WTC11 (cell line): ENCODE data around the gene IL5RA. TPM values are rescaled to one million over a fixed set of nuclear protein-coding genes. Genes with fewer than 3 reads are reported as not detected.

Experiments used
- ATAC-seq: fragments of 200-7000 bp; cut with Tn5 transposase; 2 replicates; pipeline ENCODE4 v1.10.0; 2021; ENCODE audit warnings: mild to moderate bottlenecking, moderate library complexity
- CTCF ChIA-PET: fragments of 300-600 bp; sonication (Branson Sonifier 250); formaldehyde crosslinking; loops from one replicate; lab custom pipeline; 2021; ENCODE audit warnings: antibody characterized with exemption; lab: Charles Lee
- POLR2A ChIA-PET: fragments of 350-600 bp; sonication (Branson Sonifier 250); formaldehyde crosslinking; loops from one replicate; lab custom pipeline; 2021; ENCODE audit warnings: antibody characterized with exemption; lab: Charles Lee
- DNase-seq: peaks from one replicate; pipeline ENCODE4 v3.0.0; 2021; ENCODE audit warnings: low spot score
- H3K27ac Mint-ChIP-seq: 2 replicates; pipeline ENCODE4 v1.8.0; 2021; ENCODE audit warnings: mixed read lengths
- H3K27me3 Mint-ChIP-seq: 2 replicates; pipeline ENCODE4 v1.8.0; 2021; ENCODE audit warnings: low read depth, mild to moderate bottlenecking, moderate library complexity, mixed read lengths
- H3K36me3 Mint-ChIP-seq: 2 replicates; pipeline ENCODE4 v1.8.0; 2021; ENCODE audit warnings: mixed read lengths
- H3K4me1 Mint-ChIP-seq: 2 replicates; pipeline ENCODE4 v1.8.0; 2022; ENCODE audit warnings: mixed read lengths
- H3K4me3 Mint-ChIP-seq: 2 replicates; pipeline ENCODE4 v1.8.0; 2021; ENCODE audit warnings: mild to moderate bottlenecking, moderate library complexity, mixed read lengths
- H3K9me3 Mint-ChIP-seq: 2 replicates; pipeline ENCODE4 v1.8.0; 2021; ENCODE audit warnings: mixed read lengths
- ARID4B ChIP-seq: sonication (generic); formaldehyde crosslinking; IDR thresholded peaks from 2 replicates; pipeline ENCODE4 v1.8.0; 2023; ENCODE audit warnings: missing genetic modification reagents, mild to moderate bottlenecking, borderline replicate concordance
- ATF1 ChIP-seq: sonication (generic); formaldehyde crosslinking; IDR thresholded peaks from 2 replicates; pipeline ENCODE4 v1.8.1; 2023; ENCODE audit warnings: mild to moderate bottlenecking, moderate library complexity, missing genetic modification reagents
- EMX1 ChIP-seq: fragments of 250-450 bp; sonication (Bioruptor Pico); IDR thresholded peaks from 2 replicates; pipeline ENCODE4 v1.8.0; 2021; ENCODE audit warnings: mild to moderate bottlenecking
- FOXP4 ChIP-seq: sonication (generic); formaldehyde crosslinking; IDR thresholded peaks from 2 replicates; pipeline ENCODE4 v1.8.0; 2022; ENCODE audit warnings: mild to moderate bottlenecking, missing genetic modification reagents
- GABPB1 ChIP-seq: sonication (generic); formaldehyde crosslinking; IDR thresholded peaks from 2 replicates; pipeline ENCODE4 v1.8.1; 2023; ENCODE audit warnings: mild to moderate bottlenecking, missing genetic modification reagents
- PREB ChIP-seq: sonication (generic); formaldehyde crosslinking; IDR thresholded peaks from 2 replicates; pipeline ENCODE4 v1.8.1; 2022; ENCODE audit warnings: mild to moderate bottlenecking, missing genetic modification reagents, moderate library complexity, borderline replicate concordance
- RELA ChIP-seq: sonication (generic); formaldehyde crosslinking; IDR thresholded peaks from 2 replicates; pipeline ENCODE4 v1.8.1; 2022; ENCODE audit warnings: missing genetic modification reagents, mild to moderate bottlenecking, borderline replicate concordance
- SMAD3 ChIP-seq: sonication (generic); formaldehyde crosslinking; IDR thresholded peaks from 2 replicates; pipeline ENCODE4 v1.8.0; 2022; ENCODE audit warnings: missing genetic modification reagents, mild to moderate bottlenecking, borderline replicate concordance
- TEAD1 ChIP-seq: sonication (generic); formaldehyde crosslinking; IDR thresholded peaks from 2 replicates; pipeline ENCODE4 v1.8.0; 2022; ENCODE audit warnings: mild to moderate bottlenecking, missing genetic modification reagents
- TP53 ChIP-seq: sonication (generic); formaldehyde crosslinking; IDR thresholded peaks from 2 replicates; pipeline ENCODE4 v1.8.1; 2023; ENCODE audit warnings: mild to moderate bottlenecking, missing genetic modification reagents
- USF2 ChIP-seq: sonication (generic); formaldehyde crosslinking; IDR thresholded peaks from 2 replicates; pipeline ENCODE4 v1.8.1; 2023; ENCODE audit warnings: mild to moderate bottlenecking, missing genetic modification reagents, moderate library complexity
- ZBTB21 ChIP-seq: sonication (generic); formaldehyde crosslinking; IDR thresholded peaks from 2 replicates; pipeline ENCODE4 v1.8.1; 2023; ENCODE audit warnings: mild to moderate bottlenecking, missing genetic modification reagents, borderline replicate concordance
- ZNF317 ChIP-seq: sonication (generic); formaldehyde crosslinking; IDR thresholded peaks from 2 replicates; pipeline ENCODE4 v1.8.1; 2023; ENCODE audit warnings: low read depth, mild to moderate bottlenecking, moderate library complexity, missing genetic modification reagents, borderline replicate concordance
- total RNA-seq: library from RNA; stranded (reverse); gene quantifications from 3 replicates; pipeline ENCODE4 v1.2.3, GENCODE V29; 2021
- TF ChIP-seq, protein P1 (sequence below): fragments of 250-450 bp; sonication (Bioruptor Pico); IDR thresholded peaks from 2 replicates; pipeline ENCODE4 v2.1.2; 2022; ENCODE audit warnings: mild to moderate bottlenecking, moderate library complexity
- TF ChIP-seq, protein P2 (sequence below): fragments of 250-450 bp; sonication (Bioruptor Pico); IDR thresholded peaks from 2 replicates; pipeline ENCODE4 v1.9.0; 2021; ENCODE audit warnings: moderate library complexity, mild to moderate bottlenecking, inconsistent platforms, borderline replicate concordance
- TF ChIP-seq, protein P3 (sequence below): sonication (generic); formaldehyde crosslinking; IDR thresholded peaks from 2 replicates; pipeline ENCODE4 v1.8.0; 2023; ENCODE audit warnings: mild to moderate bottlenecking, missing genetic modification reagents

IL5RA gene
- total RNA-seq, 1 experiment from 2014 or later, result not detected

GRCh38 chr3:3097958-3098357, 12.2 kb downstream of the IL5RA start (continued):
- TF ChIP-seq FOXP4 (CRISPR knock-in tag) (no peak), SMAD3 (CRISPR knock-in tag) (no peak), TP53 (CRISPR knock-in tag) (no peak), ZNF317 (CRISPR knock-in tag) (no peak), PREB (CRISPR knock-in tag) (no peak), USF2 (CRISPR knock-in tag) (no peak), ATF1 (no peak), TEAD1 (no peak)
- TF ChIP-seq, all 79 proteins: peak for 0

DNA sequence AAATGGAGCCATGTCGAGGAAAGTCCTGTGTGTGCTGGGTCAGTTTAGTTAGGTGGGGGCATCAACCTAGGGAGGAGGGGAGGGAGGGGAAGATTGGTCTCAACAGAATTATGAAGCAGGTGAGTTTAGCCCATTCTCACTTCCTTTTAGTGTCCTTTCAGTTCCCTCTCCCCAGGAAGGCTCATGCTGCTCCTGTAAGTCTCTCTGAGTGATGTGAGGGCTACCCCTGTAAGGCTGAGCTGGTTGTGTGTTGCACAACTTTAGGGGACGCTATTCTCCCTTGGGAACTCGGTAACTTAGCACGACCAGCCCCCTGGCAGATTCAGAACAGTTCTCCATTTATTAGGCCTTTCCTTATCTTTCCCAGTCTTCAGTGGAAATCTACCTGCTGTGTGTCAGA, 21.2 kb downstream of the IL5RA start:
- no peak overlapping the region for H3K4me3 Mint-ChIP-seq
- POLR2A ChIA-PET, result no interaction called here
- TF ChIP-seq ARID4B (CRISPR knock-in tag) (no peak), FOXP4 (CRISPR knock-in tag) (no peak), ZBTB21 (no peak), EMX1 (CRISPR knock-in tag) (no peak), GABPB1 (CRISPR knock-in tag) (no peak), RELA (no peak)
- TF ChIP-seq, protein P1, sequence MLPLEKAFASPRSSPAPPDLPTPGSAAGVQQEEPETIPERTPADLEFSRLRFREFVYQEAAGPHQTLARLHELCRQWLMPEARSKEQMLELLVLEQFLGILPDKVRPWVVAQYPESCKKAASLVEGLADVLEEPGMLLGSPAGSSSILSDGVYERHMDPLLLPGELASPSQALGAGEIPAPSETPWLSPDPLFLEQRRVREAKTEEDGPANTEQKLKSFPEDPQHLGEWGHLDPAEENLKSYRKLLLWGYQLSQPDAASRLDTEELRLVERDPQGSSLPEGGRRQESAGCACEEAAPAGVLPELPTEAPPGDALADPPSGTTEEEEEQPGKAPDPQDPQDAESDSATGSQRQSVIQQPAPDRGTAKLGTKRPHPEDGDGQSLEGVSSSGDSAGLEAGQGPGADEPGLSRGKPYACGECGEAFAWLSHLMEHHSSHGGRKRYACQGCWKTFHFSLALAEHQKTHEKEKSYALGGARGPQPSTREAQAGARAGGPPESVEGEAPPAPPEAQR, result no peak
- TF ChIP-seq, protein P2, sequence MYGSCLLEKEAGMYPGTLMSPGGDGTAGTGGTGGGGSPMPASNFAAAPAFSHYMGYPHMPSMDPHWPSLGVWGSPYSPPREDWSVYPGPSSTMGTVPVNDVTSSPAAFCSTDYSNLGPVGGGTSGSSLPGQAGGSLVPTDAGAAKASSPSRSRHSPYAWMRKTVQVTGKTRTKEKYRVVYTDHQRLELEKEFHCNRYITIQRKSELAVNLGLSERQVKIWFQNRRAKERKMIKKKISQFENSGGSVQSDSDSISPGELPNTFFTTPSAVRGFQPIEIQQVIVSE (CRISPR knock-in tag), result no peak
- TF ChIP-seq, protein P3, sequence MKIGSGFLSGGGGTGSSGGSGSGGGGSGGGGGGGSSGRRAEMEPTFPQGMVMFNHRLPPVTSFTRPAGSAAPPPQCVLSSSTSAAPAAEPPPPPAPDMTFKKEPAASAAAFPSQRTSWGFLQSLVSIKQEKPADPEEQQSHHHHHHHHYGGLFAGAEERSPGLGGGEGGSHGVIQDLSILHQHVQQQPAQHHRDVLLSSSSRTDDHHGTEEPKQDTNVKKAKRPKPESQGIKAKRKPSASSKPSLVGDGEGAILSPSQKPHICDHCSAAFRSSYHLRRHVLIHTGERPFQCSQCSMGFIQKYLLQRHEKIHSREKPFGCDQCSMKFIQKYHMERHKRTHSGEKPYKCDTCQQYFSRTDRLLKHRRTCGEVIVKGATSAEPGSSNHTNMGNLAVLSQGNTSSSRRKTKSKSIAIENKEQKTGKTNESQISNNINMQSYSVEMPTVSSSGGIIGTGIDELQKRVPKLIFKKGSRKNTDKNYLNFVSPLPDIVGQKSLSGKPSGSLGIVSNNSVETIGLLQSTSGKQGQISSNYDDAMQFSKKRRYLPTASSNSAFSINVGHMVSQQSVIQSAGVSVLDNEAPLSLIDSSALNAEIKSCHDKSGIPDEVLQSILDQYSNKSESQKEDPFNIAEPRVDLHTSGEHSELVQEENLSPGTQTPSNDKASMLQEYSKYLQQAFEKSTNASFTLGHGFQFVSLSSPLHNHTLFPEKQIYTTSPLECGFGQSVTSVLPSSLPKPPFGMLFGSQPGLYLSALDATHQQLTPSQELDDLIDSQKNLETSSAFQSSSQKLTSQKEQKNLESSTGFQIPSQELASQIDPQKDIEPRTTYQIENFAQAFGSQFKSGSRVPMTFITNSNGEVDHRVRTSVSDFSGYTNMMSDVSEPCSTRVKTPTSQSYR (CRISPR knock-in tag), result no peak

More for the DNA sequence above, 21.2 kb downstream of the IL5RA start:
- Mint-ChIP-seq H3K9me3 (peaks cover 74% of the 10 kb centered on the region), H3K4me1 (no peaks in the 10 kb centered on the region), H3K27me3 (peaks cover 2% of the 10 kb centered on the region; the same call in 1 of the 2 replicates), H3K27ac (no peak overlapping the region), H3K36me3 (peaks cover 46% of the 10 kb centered on the region)
- CTCF ChIA-PET, result no interaction called here
- DNase-seq (no peak), ATAC-seq (no peak)
